ENCODE results near the gene SLC2A11. TPM values are rescaled to one million over a fixed set of nuclear protein-coding genes. Genes with fewer than 3 reads are reported as not detected.

SLC2A11 gene
- total and polyA plus RNA-seq, 4 donors = 3.4 to 9.0 (median 4.3) TPM

GRCh38 chr22:23817146-23817545 is 40.5 kb upstream of the SLC2A11 start:
- Histone ChIP-seq H3K4me3 (ENCODE audit: low read depth in 1 of 3, low read length in 3 of 3) (no peak overlapping the region), H3K9me3 (ENCODE audit: control insufficient read depth in 4 of 4, low read length in 3 of 4) (no peaks in the 10 kb centered on the region), H3K36me3 (ENCODE audit: control insufficient read depth in 4 of 4, insufficient read depth in 3 of 4, low read depth in 1 of 4, low read length in 3 of 4) (peaks cover 2 to 48% (median 18%) of the 10 kb centered on the region in 4 donors), H3K9ac (ENCODE audit: low read depth in 1 of 2, low read length in 2 of 2) (no peak overlapping the region), H3K27me3 (ENCODE audit: control insufficient read depth in 4 of 4, insufficient read depth in 4 of 4, low read length in 3 of 4) (no peaks in the 10 kb centered on the region), H3K4me1 (ENCODE audit: control insufficient read depth in 4 of 4, insufficient read depth in 4 of 4, low read length in 3 of 4) (no peaks in the 10 kb centered on the region), H3K27ac (ENCODE audit: low read depth in 1 of 2, low read length in 2 of 2) (no peak overlapping the region)
- 98% methylated on average over 6 of the region's 6 CpGs for WGBS
- DNase-seq (ENCODE audit: low spot score) = no peak
- TF ChIP-seq SP1 (IDR thresholded peaks at IDR 0.05) (no peak), YY1 (IDR thresholded peaks at IDR 0.05) (no peak), HNF4A (conservative IDR thresholded peaks at IDR 0.05) (no peak), CTCF (IDR thresholded peaks at IDR 0.05; ENCODE audit: low read depth, low read length, missing input control) (no peak), GABPA (IDR thresholded peaks at IDR 0.05 in 1 of 2, conservative IDR thresholded peaks at IDR 0.05 in 1 of 2) (no peak), HNF4G (IDR thresholded peaks at IDR 0.05) (no peak), RXRA (IDR thresholded peaks at IDR 0.05) (no peak), REST (IDR thresholded peaks at IDR 0.05) (no peak), FOXA2 (IDR thresholded peaks at IDR 0.05) (no peak)

GRCh38 chr22:23818541-23818940 is 39.1 kb upstream of the SLC2A11 start:
- H3K9ac ChIP-seq (ENCODE audit: low read depth in 1 of 2, low read length in 2 of 2) = no peak overlapping the region
- no peaks in the 10 kb centered on the region for H3K4me1 ChIP-seq (ENCODE audit: control insufficient read depth in 4 of 4, insufficient read depth in 4 of 4, low read length in 3 of 4)
- H3K27ac ChIP-seq (ENCODE audit: low read depth in 1 of 2, low read length in 2 of 2) = no peak overlapping the region
- H3K9me3 ChIP-seq (ENCODE audit: control insufficient read depth in 4 of 4, low read length in 3 of 4) = no peaks in the 10 kb centered on the region
- no peak for TF ChIP-seq CTCF (IDR thresholded peaks at IDR 0.05; ENCODE audit: low read depth, low read length, missing input control)
- no peak for TF ChIP-seq RAD21 (IDR thresholded peaks at IDR 0.05)
- TF ChIP-seq REST (IDR thresholded peaks at IDR 0.05) = no peak
- TF ChIP-seq NR2F2 (IDR thresholded peaks at IDR 0.05) = no peak
- TF ChIP-seq FOXA1 (IDR thresholded peaks at IDR 0.05) = no peak
- no peak for TF ChIP-seq HNF4A (conservative IDR thresholded peaks at IDR 0.05)
- TF ChIP-seq JUND (IDR thresholded peaks at IDR 0.05) = no peak
- no peak for TF ChIP-seq SP1 (IDR thresholded peaks at IDR 0.05)
- no peak for TF ChIP-seq MAX (IDR thresholded peaks at IDR 0.05)
- no peak for TF ChIP-seq TAF1 (conservative IDR thresholded peaks at IDR 0.05)
- no peak for TF ChIP-seq ZBTB33 (IDR thresholded peaks at IDR 0.05)
- no peak for TF ChIP-seq YY1 (IDR thresholded peaks at IDR 0.05)
- TF ChIP-seq RXRA (IDR thresholded peaks at IDR 0.05) = no peak
- no peak for TF ChIP-seq HNF4G (IDR thresholded peaks at IDR 0.05)
- no peak for TF ChIP-seq ATF3 (IDR thresholded peaks at IDR 0.05)
- 96% methylated on average over 2 of the region's 2 CpGs for WGBS
- H3K4me3 ChIP-seq (ENCODE audit: low read depth in 1 of 3, low read length in 3 of 3) = no peak overlapping the region
- peaks cover 6 to 54% (median 22%) of the 10 kb centered on the region in 4 donors for H3K36me3 ChIP-seq (ENCODE audit: control insufficient read depth in 4 of 4, insufficient read depth in 3 of 4, low read depth in 1 of 4, low read length in 3 of 4)
- no peaks in the 10 kb centered on the region for H3K27me3 ChIP-seq (ENCODE audit: control insufficient read depth in 4 of 4, insufficient read depth in 4 of 4, low read length in 3 of 4)
- no peak for DNase-seq (ENCODE audit: low spot score)

All from liver (tissue), 9 donors.